Gastrocnemius medialis (tissue), 4 donors: ENCODE results near the gene DPYSL3.

Experiments
- POLR2A ChIP-seq, 2 donors: fragments of 450-650 bp; IDR thresholded peaks; one replicate each; pipeline ENCODE4 v1.6.1; 2017; ENCODE audit warnings: antibody characterized with exemption in 2 of 2, mild to moderate bottlenecking in 2 of 2, moderate library complexity in 2 of 2
- TF ChIP-seq, protein P1 (sequence below), 5 experiments: fragments of 450-650 bp in 3 of 5; fragments of 200-600 bp in 2 of 5; sonication (generic) in 2 of 5; IDR thresholded peaks in 4 of 5; conservative IDR thresholded peaks in 1 of 5; 1 replicate in 4 of 5; 2 replicates in 1 of 5; pipeline ENCODE4 v1.5.1; 2016 to 2019; ENCODE audit warnings: antibody characterized with exemption in 5 of 5, mild to moderate bottlenecking in 3 of 5, moderate library complexity in 3 of 5

DNA sequence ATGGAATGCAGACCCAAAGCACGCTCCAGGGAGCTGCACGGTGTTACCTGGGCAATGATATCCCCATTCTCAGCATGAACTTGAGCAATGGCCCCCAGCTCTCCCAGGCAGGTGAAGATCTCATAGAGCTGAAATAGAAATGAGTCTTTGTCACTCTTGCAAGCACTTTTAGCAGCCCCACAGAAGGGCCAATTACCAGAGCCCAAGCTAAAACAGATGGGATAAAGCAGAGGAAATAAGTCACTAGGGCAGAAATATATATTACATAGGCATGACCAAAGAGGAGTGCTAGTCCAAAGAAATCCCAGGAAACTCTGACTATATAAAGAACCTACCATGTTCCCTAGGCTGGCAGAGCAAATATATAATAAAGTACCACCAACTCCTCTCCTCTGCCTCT, 97.3 kb downstream of the DPYSL3 start:
- no peak for TF ChIP-seq POLR2A (IDR thresholded peaks at IDR 0.05)
- TF ChIP-seq, protein P1, sequence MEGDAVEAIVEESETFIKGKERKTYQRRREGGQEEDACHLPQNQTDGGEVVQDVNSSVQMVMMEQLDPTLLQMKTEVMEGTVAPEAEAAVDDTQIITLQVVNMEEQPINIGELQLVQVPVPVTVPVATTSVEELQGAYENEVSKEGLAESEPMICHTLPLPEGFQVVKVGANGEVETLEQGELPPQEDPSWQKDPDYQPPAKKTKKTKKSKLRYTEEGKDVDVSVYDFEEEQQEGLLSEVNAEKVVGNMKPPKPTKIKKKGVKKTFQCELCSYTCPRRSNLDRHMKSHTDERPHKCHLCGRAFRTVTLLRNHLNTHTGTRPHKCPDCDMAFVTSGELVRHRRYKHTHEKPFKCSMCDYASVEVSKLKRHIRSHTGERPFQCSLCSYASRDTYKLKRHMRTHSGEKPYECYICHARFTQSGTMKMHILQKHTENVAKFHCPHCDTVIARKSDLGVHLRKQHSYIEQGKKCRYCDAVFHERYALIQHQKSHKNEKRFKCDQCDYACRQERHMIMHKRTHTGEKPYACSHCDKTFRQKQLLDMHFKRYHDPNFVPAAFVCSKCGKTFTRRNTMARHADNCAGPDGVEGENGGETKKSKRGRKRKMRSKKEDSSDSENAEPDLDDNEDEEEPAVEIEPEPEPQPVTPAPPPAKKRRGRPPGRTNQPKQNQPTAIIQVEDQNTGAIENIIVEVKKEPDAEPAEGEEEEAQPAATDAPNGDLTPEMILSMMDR (IDR thresholded peaks at IDR 0.05 in 4 of 5, conservative IDR thresholded peaks at IDR 0.05 in 1 of 5) = no peak
